Neutrophil (primary cell): ENCODE measurements around the gene RTRAF.

Source experiments
- H3K27ac ChIP-seq: fragments of 200-600 bp; sonication (generic); 2 replicates; pipeline ENCODE4 v1.5.1; 2016; ENCODE audit warnings: mild to moderate bottlenecking, moderate library complexity
- H3K27me3 ChIP-seq: fragments of 200-600 bp; sonication (generic); 2 replicates; pipeline ENCODE4 v1.6.0; 2016; ENCODE audit warnings: mild to moderate bottlenecking
- H3K36me3 ChIP-seq: fragments of 200-600 bp; sonication (generic); 2 replicates; pipeline ENCODE4 v1.5.1; 2017
- H3K4me1 ChIP-seq, 2 experiments: fragments of 200-600 bp in 1 of 2; sonication (generic) in 1 of 2; 1 replicate in 1 of 2; 2 replicates in 1 of 2; pipeline versions ENCODE4 v1.5.1 to v1.6.1; 2013 to 2016; ENCODE audit warnings: low read depth in 1 of 2, low read length in 1 of 2, mild to moderate bottlenecking in 1 of 2, moderate library complexity in 1 of 2; ENCODE audit not compliant: control insufficient read depth in 1 of 2, insufficient read depth in 1 of 2
- H3K4me3 ChIP-seq, 2 experiments: fragments of 200-600 bp in 1 of 2; sonication (generic) in 1 of 2; 1 replicate in 1 of 2; 2 replicates in 1 of 2; pipeline ENCODE4 v1.5.1; 2013 to 2016; ENCODE audit warnings: low read depth in 1 of 2, low read length in 1 of 2, mild to moderate bottlenecking in 1 of 2, moderate library complexity in 1 of 2
- H3K9me3 ChIP-seq: fragments of 200-600 bp; sonication (generic); 2 replicates; pipeline ENCODE4 v1.5.1; 2016
- CTCF ChIP-seq: fragments of 200-600 bp; sonication (generic); IDR thresholded peaks from 2 replicates; pipeline ENCODE4 v1.5.1; 2016; ENCODE audit warnings: antibody characterized with exemption

The RTRAF gene

GRCh38 chr14:52044791-52045522 is 55.6 kb downstream of the RTRAF start:
- no peak overlapping the region for H3K27ac ChIP-seq

GRCh38 chr14:52046376-52046917 is 57.1 kb downstream of the RTRAF start:
- TF ChIP-seq CTCF = no peak
- Histone ChIP-seq H3K4me1 (no peaks in the 10 kb centered on the region), H3K27me3 (peaks cover 3% of the 10 kb centered on the region), H3K9me3 (no peaks in the 10 kb centered on the region), H3K4me3 (no peak overlapping the region), H3K36me3 (no peaks in the 10 kb centered on the region), H3K27ac (no peak overlapping the region)

More at GRCh38 chr14:52044791-52045522, 55.6 kb downstream of the RTRAF start:
- Histone ChIP-seq H3K36me3 (no peaks in the 10 kb centered on the region), H3K4me3 (no peak overlapping the region), H3K4me1 (no peaks in the 10 kb centered on the region), H3K27me3 (peaks cover 3% of the 10 kb centered on the region), H3K9me3 (no peaks in the 10 kb centered on the region)
- no peak for TF ChIP-seq CTCF

- no peak overlapping the region for H3K4me3 ChIP-seq
- peaks cover 3% of the 10 kb centered on the region for H3K27me3 ChIP-seq
- H3K4me1 ChIP-seq = no peaks in the 10 kb centered on the region
- no peak overlapping the region for H3K27ac ChIP-seq
- TF ChIP-seq CTCF = no peak
- no peaks in the 10 kb centered on the region for H3K36me3 ChIP-seq
- no peaks in the 10 kb centered on the region for H3K9me3 ChIP-seq
These were observed 58.8 kb downstream of the RTRAF start for GRCh38 chr14:52048116-52048515.

GRCh38 chr14:52048641-52049204 is 59.4 kb downstream of the RTRAF start:
- H3K4me3 ChIP-seq = no peak overlapping the region
- H3K27ac ChIP-seq = no peak overlapping the region
- no peak for TF ChIP-seq CTCF
- H3K36me3 ChIP-seq = no peaks in the 10 kb centered on the region
- H3K4me1 ChIP-seq = no peaks in the 10 kb centered on the region
- H3K9me3 ChIP-seq = no peaks in the 10 kb centered on the region
- peaks cover 8% of the 10 kb centered on the region for H3K27me3 ChIP-seq

- Histone ChIP-seq H3K36me3 (no peaks in the 10 kb centered on the region), H3K4me1 (no peaks in the 10 kb centered on the region), H3K27me3 (peaks cover 10% of the 10 kb centered on the region), H3K27ac (no peak overlapping the region), H3K9me3 (no peaks in the 10 kb centered on the region), H3K4me3 (no peak overlapping the region)
- no peak for TF ChIP-seq CTCF
These were observed 59.9 kb downstream of the RTRAF start for GRCh38 chr14:52049271-52049670.
